ENCODE measurements around the gene TRIM2. TPM values are rescaled to one million over a fixed set of nuclear protein-coding genes. Genes with fewer than 3 reads are reported as not detected.

The TRIM2 gene
- total RNA-seq, 2 experiments from 2014 or later = 1.9 to 3.4 TPM

GRCh38 chr4:153241970-153242838 lies 38.0 kb downstream of the TRIM2 start:
- intact Hi-C loops (cut with DNase I, micrococcal nuclease) = loop anchor here in 1 of 2 experiments (5.0 to 10.0 kb wide), 2 partner anchors 85 to 467 kb away; partner anchors contain the start of genes ARFIP1 and TIGD4
- H3K27ac ChIP-seq (ENCODE audit: low read depth in 1 of 2, low read length in 2 of 2) = no peak overlapping the region
- no peak overlapping the region for H3K4me3 ChIP-seq (ENCODE audit: low read length)
- TF ChIP-seq, protein P1, sequence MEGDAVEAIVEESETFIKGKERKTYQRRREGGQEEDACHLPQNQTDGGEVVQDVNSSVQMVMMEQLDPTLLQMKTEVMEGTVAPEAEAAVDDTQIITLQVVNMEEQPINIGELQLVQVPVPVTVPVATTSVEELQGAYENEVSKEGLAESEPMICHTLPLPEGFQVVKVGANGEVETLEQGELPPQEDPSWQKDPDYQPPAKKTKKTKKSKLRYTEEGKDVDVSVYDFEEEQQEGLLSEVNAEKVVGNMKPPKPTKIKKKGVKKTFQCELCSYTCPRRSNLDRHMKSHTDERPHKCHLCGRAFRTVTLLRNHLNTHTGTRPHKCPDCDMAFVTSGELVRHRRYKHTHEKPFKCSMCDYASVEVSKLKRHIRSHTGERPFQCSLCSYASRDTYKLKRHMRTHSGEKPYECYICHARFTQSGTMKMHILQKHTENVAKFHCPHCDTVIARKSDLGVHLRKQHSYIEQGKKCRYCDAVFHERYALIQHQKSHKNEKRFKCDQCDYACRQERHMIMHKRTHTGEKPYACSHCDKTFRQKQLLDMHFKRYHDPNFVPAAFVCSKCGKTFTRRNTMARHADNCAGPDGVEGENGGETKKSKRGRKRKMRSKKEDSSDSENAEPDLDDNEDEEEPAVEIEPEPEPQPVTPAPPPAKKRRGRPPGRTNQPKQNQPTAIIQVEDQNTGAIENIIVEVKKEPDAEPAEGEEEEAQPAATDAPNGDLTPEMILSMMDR (IDR thresholded peaks at IDR 0.05) = no peak
- no peaks in the 10 kb centered on the region for H3K36me3 ChIP-seq (ENCODE audit: insufficient read depth, low read length)
- Mint-ChIP-seq H3K4me1 (ENCODE audit: low read depth) (peaks cover 5% of the 10 kb centered on the region), H3K36me3 (ENCODE audit: low read depth) (no peaks in the 10 kb centered on the region), H3K27me3 (no peaks in the 10 kb centered on the region), H3K4me3 (no peak overlapping the region), H3K9me3 (no peaks in the 10 kb centered on the region), H3K27ac (no peak overlapping the region)
- ATAC-seq (ENCODE audit: poor library complexity) (no peak), DNase-seq (no peak)
- POLR2A ChIA-PET = no interaction called here
- H3K4me1 ChIP-seq (ENCODE audit: insufficient read depth, low read length) = no peaks in the 10 kb centered on the region
- H3K9me3 ChIP-seq (ENCODE audit: control insufficient read depth in 1 of 2, insufficient read depth in 1 of 2, low read length in 2 of 2) = no peaks in the 10 kb centered on the region
- CTCF ChIA-PET = no interaction called here
- H3K27me3 ChIP-seq (ENCODE audit: control insufficient read depth in 1 of 2, insufficient read depth in 2 of 2, low read length in 2 of 2) = no peaks in the 10 kb centered on the region

DNA sequence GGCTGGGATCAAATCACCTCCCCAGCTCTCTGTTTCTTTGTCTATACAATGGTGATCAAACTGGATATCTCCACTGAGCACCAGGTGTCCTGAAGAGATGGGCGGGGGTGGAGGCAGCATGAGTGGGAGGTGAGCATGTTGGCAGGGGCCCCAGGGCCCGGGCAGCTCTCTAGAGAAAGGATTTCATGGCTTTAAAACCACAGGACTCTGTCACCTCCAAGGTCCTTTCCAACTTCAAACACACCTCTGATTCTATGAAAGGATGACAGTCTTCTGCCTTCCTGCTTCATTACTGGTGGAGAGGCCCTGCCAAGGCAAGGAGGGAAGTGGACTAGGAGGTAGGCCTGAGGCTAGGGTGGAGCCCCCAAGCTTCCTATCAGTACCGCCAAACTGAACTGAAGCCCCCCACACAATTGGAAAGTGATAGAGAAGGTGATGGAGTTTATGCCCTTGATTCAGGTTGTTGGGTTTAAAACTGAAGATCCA lies 38.6 kb downstream of the TRIM2 start:
- no peaks in the 10 kb centered on the region for H3K27me3 ChIP-seq (ENCODE audit: control insufficient read depth in 1 of 2, insufficient read depth in 2 of 2, low read length in 2 of 2)
- ATAC-seq (ENCODE audit: poor library complexity) (no peak), DNase-seq (no peak)
- Mint-ChIP-seq H3K27me3 (no peaks in the 10 kb centered on the region), H3K9me3 (no peaks in the 10 kb centered on the region), H3K4me1 (ENCODE audit: low read depth) (peaks cover 5% of the 10 kb centered on the region), H3K4me3 (no peak overlapping the region), H3K36me3 (ENCODE audit: low read depth) (no peaks in the 10 kb centered on the region), H3K27ac (no peak overlapping the region)
- H3K4me3 ChIP-seq (ENCODE audit: low read length) = no peak overlapping the region
- POLR2A ChIA-PET = no interaction called here
- H3K27ac ChIP-seq (ENCODE audit: low read depth in 1 of 2, low read length in 2 of 2) = no peak overlapping the region
- TF ChIP-seq, protein P1 (IDR thresholded peaks at IDR 0.05) = no peak
- no peaks in the 10 kb centered on the region for H3K4me1 ChIP-seq (ENCODE audit: insufficient read depth, low read length)
- H3K36me3 ChIP-seq (ENCODE audit: insufficient read depth, low read length) = no peaks in the 10 kb centered on the region
- no peaks in the 10 kb centered on the region for H3K9me3 ChIP-seq (ENCODE audit: control insufficient read depth in 1 of 2, insufficient read depth in 1 of 2, low read length in 2 of 2)
- intact Hi-C loops (cut with DNase I, micrococcal nuclease) = loop anchor here in 1 of 2 experiments (5.0 to 10.0 kb wide), 2 partner anchors 86 to 468 kb away; partner anchors contain the start of genes ARFIP1 and TIGD4
- CTCF ChIA-PET = no interaction called here

DNA sequence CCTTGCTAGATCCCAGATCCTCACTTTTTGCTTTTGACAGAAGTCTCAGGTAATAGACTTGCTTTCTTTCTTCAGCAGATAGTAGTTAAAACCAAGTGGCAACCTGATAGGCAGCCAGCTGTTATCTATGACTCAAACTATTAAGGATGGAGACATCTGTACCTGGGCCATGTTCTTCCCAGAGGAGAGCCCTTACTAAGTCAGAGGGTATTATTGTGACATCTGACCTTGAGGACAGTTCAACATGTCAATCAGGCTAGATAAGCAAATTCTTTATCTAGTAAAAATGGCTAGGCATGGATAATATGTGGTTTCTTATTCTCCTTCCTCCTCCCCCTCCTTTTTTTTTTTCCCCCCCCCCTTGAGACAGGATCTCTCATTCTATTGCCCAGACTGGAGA lies 39.2 kb downstream of the TRIM2 start:
- H3K4me3 Mint-ChIP-seq = no peak overlapping the region
- POLR2A ChIA-PET = no interaction called here
- CTCF ChIA-PET = no interaction called here
- H3K27ac Mint-ChIP-seq = no peak overlapping the region
- Histone ChIP-seq H3K4me3 (ENCODE audit: low read length) (no peak overlapping the region), H3K4me1 (ENCODE audit: insufficient read depth, low read length) (peaks cover 4% of the 10 kb centered on the region), H3K36me3 (ENCODE audit: insufficient read depth, low read length) (no peaks in the 10 kb centered on the region), H3K27ac (ENCODE audit: low read depth in 1 of 2, low read length in 2 of 2) (no peak overlapping the region), H3K9me3 (ENCODE audit: control insufficient read depth in 1 of 2, insufficient read depth in 1 of 2, low read length in 2 of 2) (no peaks in the 10 kb centered on the region), H3K27me3 (ENCODE audit: control insufficient read depth in 1 of 2, insufficient read depth in 2 of 2, low read length in 2 of 2) (no peaks in the 10 kb centered on the region)
- H3K36me3 Mint-ChIP-seq (ENCODE audit: low read depth) = no peaks in the 10 kb centered on the region
- TF ChIP-seq, protein P1 (IDR thresholded peaks at IDR 0.05) = no peak
- peaks cover 10% of the 10 kb centered on the region for H3K4me1 Mint-ChIP-seq (ENCODE audit: low read depth)
- H3K27me3 Mint-ChIP-seq = no peaks in the 10 kb centered on the region
- no peak for DNase-seq
- no peak for ATAC-seq (ENCODE audit: poor library complexity)
- intact Hi-C loops (cut with DNase I, micrococcal nuclease) = loop anchor here in 1 of 2 experiments (5.0 to 10.0 kb wide), 2 partner anchors 86 to 469 kb away; partner anchors contain the start of genes ARFIP1 and TIGD4
- H3K9me3 Mint-ChIP-seq = no peaks in the 10 kb centered on the region
